Activated naive CD8-positive, alpha-beta T cell treated with anti-CD3 and anti-CD28 coated beads, Interleukin-2, amount 50 U/mL, for 24 hours (primary cell): ENCODE results near the gene SH2D3A.
"Not testable (repeated sequence)": the region's sequence is repeated elsewhere in the genome, so short reads cannot be mapped to it uniquely, and the experiment has no call there.

Experiments
- ATAC-seq: fragments of 150-1000 bp; cut with Tn5 transposase; one replicate; pipeline ENCODE4 v1.10.0; 2021
- DNase-seq: peaks from one replicate; pipeline ENCODE4 v3.0.0; 2021
- H3K27ac Mint-ChIP-seq: one replicate; pipeline ENCODE4 v1.8.0; 2021; ENCODE audit warnings: mild to moderate bottlenecking, mixed read lengths
- H3K27me3 Mint-ChIP-seq: one replicate; pipeline ENCODE4 v1.8.0; 2021; ENCODE audit warnings: mixed read lengths
- H3K36me3 Mint-ChIP-seq: one replicate; pipeline ENCODE4 v1.8.0; 2021; ENCODE audit warnings: low read depth, mixed read lengths
- H3K4me1 Mint-ChIP-seq: one replicate; pipeline ENCODE4 v1.8.0; 2021; ENCODE audit warnings: mixed read lengths
- H3K4me3 Mint-ChIP-seq: one replicate; pipeline ENCODE4 v1.8.0; 2021; ENCODE audit warnings: mild to moderate bottlenecking, moderate library complexity, mixed read lengths
- H3K9me3 Mint-ChIP-seq: one replicate; pipeline ENCODE4 v1.8.0; 2021; ENCODE audit warnings: mixed read lengths

The SH2D3A gene

DNA sequence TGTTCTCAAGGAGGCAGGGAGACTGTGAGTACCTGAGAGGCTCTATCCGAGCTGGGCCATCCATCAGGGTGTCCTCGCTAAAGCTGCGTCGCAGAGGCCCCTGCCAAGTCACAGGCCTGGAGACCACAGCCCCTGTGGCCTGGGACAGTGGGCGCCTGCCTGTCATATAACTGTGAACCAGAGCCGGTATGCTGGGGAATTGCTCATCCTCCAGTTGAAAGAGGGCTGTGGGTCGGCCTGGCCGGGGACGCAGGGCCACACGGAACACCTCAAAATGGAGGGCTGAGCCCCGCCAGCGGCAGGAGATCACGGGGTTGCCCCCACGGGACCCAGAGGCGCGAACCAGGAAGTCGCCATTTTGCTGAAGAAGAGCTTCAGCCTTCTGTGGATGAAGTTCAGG is 6.6 kb downstream of the SH2D3A start:
- Mint-ChIP-seq H3K4me3 (no peak overlapping the region), H3K4me1 (peaks cover 17% of the 10 kb centered on the region), H3K27ac (no peak overlapping the region), H3K27me3 (no peaks in the 10 kb centered on the region), H3K36me3 (peaks cover 17% of the 10 kb centered on the region), H3K9me3 (no peaks in the 10 kb centered on the region)
- ATAC-seq (no peak), DNase-seq (no peak)

GRCh38 chr19:6754653-6755463 is 12.4 kb downstream of the SH2D3A start:
- H3K4me1 Mint-ChIP-seq = peaks cover 18% of the 10 kb centered on the region
- H3K9me3 Mint-ChIP-seq = no peaks in the 10 kb centered on the region
- DNase-seq = no peak
- H3K4me3 Mint-ChIP-seq = no peak overlapping the region
- no peak overlapping the region for H3K27ac Mint-ChIP-seq
- no peaks in the 10 kb centered on the region for H3K27me3 Mint-ChIP-seq
- peaks cover 28% of the 10 kb centered on the region for H3K36me3 Mint-ChIP-seq
- no peak for ATAC-seq

DNA sequence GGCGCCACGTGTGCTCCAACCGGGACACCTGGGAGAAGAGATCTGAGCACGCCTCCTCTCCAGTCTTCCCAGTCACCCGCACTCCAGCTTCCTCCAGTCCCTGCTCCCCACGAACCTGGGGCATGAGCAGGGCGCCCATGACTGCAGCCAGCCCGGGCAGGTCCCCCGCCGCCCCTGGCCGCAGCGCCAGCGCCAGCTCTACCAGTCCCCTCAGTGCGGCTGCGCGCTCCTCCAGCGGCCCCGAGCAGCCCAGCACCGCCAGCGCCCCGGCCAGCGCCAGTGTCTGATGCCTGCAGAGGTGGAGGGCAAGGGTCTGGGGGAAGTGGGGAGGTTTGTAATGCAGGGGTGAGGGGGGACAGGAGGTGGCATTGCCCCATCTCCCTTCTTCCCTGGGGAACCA is 13.1 kb downstream of the SH2D3A start:
- H3K9me3 Mint-ChIP-seq = no peaks in the 10 kb centered on the region
- H3K27me3 Mint-ChIP-seq = no peaks in the 10 kb centered on the region
- no peak overlapping the region for H3K27ac Mint-ChIP-seq

DNA sequence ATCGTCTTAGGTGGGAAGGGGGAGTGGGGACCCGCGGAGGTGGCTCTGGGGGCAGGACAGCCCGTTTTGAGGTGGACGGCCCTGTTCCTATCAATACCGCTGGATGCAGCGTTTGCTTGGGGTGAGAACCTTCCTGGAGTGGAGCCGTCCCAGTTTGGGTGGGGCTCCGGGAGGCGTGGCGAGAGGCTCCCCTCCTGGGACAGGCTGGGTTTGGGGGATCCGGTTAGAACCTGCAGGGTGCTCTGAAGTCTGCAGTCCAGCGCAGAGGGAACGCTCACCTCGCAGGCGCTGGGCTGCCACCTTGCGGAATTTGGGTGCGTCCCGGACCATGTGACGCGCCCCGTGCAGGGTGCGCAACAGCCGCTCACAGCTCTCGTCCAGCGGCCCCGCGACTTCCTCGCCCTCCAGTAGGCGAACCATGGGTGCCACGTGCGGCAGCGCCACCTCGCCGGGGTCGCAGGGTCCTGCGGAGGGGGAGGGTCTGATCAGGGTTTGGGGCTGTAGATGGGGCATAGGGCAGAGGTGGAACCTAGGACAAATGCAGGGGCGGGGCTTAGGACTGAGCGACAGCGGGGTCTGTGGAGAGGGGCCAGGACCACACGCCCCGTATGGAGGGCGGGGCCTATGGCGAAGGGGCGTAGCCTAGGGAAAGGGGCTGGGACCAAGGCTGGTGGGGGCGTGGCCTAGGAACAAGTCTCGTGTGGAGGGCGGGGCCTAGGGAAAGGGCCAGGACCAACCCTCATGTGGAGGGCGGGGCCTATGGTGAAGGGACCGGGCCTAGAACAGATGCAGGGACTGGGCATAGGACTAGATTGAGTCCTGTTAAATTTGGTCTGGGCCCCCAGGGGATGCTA is 13.8 kb downstream of the SH2D3A start:
- H3K4me3 Mint-ChIP-seq = peak overlapping the region; percentile 72
- peaks cover 30% of the 10 kb centered on the region for H3K36me3 Mint-ChIP-seq
- DNase-seq = peak; percentile 88
- peak overlapping the region; percentile 76 for H3K27ac Mint-ChIP-seq
- ATAC-seq = peak; percentile 92
- H3K4me1 Mint-ChIP-seq = peaks cover 16% of the 10 kb centered on the region
- H3K27me3 Mint-ChIP-seq = no peaks in the 10 kb centered on the region
- H3K9me3 Mint-ChIP-seq = no peaks in the 10 kb centered on the region

More for the DNA sequence above, 13.1 kb downstream of the SH2D3A start:
- Mint-ChIP-seq H3K4me3 (no peak overlapping the region), H3K4me1 (peaks cover 18% of the 10 kb centered on the region), H3K36me3 (peaks cover 30% of the 10 kb centered on the region)
- DNase-seq (no peak), ATAC-seq (no peak)

DNA sequence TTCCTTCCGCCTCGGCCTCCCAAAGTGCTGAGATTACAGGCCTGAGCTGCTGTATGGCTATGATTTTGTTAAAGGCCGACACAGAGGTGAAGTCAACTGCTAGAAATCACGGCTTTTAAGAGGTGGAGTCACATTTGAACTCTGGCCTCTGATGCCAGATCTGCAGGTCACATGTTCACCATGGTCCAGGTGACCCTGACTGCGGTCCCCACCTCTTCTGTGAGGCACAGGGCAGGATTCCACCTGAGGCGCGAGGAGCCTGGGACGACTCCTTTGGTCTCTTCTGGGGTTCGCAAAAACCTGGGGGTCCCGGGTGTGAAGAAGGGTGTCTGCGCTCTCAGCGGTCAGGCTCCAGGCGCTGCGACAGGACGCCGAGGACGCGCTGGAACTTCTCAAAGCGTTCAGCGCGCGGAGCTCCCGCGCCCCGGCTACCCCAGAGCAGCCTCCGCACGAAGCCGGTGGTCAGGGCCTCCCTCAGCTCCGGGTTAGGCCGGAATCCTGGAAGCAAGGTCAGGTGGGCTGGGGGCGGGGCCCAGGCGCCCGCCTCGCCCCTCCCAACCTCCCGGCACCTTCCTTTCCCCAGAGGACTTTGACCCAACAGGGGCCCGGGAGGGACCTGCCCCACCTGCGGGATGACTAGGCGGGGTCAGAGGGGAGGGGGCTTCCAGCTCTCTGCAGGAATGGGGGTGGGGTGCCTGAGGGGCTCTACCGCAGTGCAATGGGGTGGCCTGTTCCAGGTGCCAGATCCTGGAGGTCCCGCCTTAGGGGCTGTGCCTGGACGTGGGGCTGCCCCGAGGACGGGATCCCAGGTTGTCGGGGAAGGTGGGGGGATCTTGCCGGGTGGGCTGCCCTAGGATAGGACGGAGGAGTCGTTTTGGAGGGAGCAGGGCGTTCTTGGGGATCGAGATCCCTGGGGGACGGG is 14.7 kb downstream of the SH2D3A start:
- Mint-ChIP-seq H3K4me3 (peak overlapping the region; percentile 72), H3K9me3 (no peaks in the 10 kb centered on the region), H3K27me3 (no peaks in the 10 kb centered on the region), H3K27ac (peak overlapping the region; percentile 76), H3K4me1 (peaks cover 14% of the 10 kb centered on the region), H3K36me3 (peaks cover 36% of the 10 kb centered on the region)
- ATAC-seq (no peak), DNase-seq (no peak)

GRCh38 chr19:6751189-6751588 is 16.0 kb downstream of the SH2D3A start:
- Mint-ChIP-seq H3K4me1 (peaks cover 11% of the 10 kb centered on the region), H3K27me3 (no peaks in the 10 kb centered on the region), H3K9me3 (no peaks in the 10 kb centered on the region), H3K4me3 (no peak overlapping the region), H3K27ac (no peak overlapping the region), H3K36me3 (peaks cover 46% of the 10 kb centered on the region)
- no peak for DNase-seq
- ATAC-seq = no peak

GRCh38 chr19:6750062-6750461 is 17.2 kb downstream of the SH2D3A start:
- Mint-ChIP-seq H3K9me3 (no peaks in the 10 kb centered on the region), H3K27me3 (no peaks in the 10 kb centered on the region), H3K4me1 (peaks cover 11% of the 10 kb centered on the region), H3K27ac (no peak overlapping the region), H3K4me3 (no peak overlapping the region), H3K36me3 (peaks cover 51% of the 10 kb centered on the region)
- no peak for DNase-seq
- ATAC-seq = no peak

DNA sequence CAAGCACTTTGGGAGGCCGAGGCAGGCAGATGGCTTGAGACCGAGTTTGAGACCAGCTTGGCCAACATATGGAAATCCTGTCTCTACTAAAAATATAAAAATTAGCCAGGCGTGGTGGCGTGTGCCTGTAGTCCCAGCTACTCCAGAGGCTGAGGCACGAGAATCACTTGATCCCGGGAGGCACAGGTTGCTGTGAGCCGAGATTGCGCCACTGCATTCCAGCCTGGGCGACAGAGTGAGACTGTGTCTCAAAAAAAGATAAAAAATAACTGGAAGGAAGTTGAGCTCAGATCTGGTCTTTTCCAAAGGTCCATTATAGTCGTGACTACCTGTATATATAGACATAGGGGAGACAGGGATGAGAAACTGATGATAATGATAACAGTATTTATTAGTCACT is 18.7 kb downstream of the SH2D3A start:
- ATAC-seq, H3K27me3 Mint-ChIP-seq, H3K4me1 Mint-ChIP-seq, H3K4me3 Mint-ChIP-seq, H3K27ac Mint-ChIP-seq, DNase-seq, H3K9me3 Mint-ChIP-seq: not testable (repeated sequence)
- H3K36me3 Mint-ChIP-seq = peaks cover 56% of the 10 kb centered on the region

DNA sequence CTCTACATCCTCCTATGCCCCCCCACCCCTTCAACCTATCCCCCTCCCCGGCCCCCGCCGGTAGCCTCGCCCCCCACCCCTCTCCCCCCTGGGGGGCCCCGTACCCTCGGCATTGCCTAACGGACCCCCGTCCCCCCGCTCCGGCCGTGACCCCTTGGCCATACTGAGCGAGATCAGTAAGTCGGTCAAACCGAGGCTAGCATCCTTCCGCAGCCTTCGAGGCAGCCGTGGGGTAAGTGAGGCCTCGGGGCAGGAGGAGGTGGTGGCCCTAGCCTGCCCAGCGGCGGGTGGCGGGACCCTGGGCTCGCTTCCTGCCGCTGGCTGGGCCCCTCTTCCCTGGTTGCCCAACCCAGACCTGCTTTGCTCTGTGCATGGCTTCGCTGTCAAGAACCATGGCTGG is 21.3 kb downstream of the SH2D3A start:
- ATAC-seq = no peak
- no peaks in the 10 kb centered on the region for H3K9me3 Mint-ChIP-seq
- peaks cover 12% of the 10 kb centered on the region for H3K4me1 Mint-ChIP-seq
- no peaks in the 10 kb centered on the region for H3K27me3 Mint-ChIP-seq
- no peak overlapping the region for H3K27ac Mint-ChIP-seq
- H3K4me3 Mint-ChIP-seq = no peak overlapping the region
- DNase-seq = no peak
- peaks cover 61% of the 10 kb centered on the region for H3K36me3 Mint-ChIP-seq

DNA sequence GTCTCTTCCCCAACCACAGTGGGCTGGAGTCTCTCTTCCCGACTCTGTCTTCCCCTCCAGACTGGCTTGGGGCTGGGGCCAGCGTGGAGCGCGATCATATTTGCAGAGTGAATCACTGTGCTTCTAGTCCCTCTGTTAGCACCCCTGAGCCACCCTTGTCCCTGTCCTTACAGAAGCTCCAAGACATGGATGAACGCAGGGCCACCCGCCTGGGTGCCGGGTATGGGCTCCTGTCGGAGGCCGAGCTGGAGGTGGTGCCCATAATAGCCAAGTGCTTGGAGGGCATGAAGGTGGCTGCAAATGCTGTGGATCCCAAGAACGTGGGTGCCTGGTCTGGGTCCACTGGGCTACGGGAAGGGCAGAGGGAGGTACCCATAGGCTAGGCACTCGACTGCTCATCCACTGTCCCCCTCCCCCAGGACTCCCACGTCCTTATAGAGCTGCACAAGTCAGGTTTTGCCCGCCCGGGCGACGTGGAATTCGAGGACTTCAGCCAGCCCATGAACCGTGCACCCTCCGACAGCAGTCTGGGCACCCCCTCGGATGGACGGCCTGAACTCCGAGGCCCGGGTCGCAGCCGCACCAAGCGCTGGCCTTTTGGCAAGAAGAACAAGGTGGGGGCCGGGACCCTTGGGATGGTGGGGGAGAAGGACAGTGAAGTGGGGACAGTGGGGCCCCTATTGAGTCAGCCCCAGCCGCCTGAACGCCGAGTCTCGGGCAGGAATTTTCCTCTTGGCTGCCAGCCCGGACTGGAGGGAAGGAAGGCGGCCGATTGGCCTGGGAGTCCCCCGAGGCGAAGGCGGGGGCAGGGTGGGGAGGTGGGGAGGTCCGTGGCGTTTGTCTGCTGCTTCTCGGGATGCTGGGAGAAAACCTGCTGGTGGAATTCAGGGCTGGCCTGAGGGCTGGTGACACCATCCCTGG is 22.6 kb downstream of the SH2D3A start:
- no peak for DNase-seq
- no peaks in the 10 kb centered on the region for H3K27me3 Mint-ChIP-seq
- no peaks in the 10 kb centered on the region for H3K9me3 Mint-ChIP-seq
- no peak overlapping the region for H3K27ac Mint-ChIP-seq
- H3K4me3 Mint-ChIP-seq = no peak overlapping the region
- H3K36me3 Mint-ChIP-seq = peaks cover 57% of the 10 kb centered on the region
- no peak for ATAC-seq
- H3K4me1 Mint-ChIP-seq = peaks cover 14% of the 10 kb centered on the region

DNA sequence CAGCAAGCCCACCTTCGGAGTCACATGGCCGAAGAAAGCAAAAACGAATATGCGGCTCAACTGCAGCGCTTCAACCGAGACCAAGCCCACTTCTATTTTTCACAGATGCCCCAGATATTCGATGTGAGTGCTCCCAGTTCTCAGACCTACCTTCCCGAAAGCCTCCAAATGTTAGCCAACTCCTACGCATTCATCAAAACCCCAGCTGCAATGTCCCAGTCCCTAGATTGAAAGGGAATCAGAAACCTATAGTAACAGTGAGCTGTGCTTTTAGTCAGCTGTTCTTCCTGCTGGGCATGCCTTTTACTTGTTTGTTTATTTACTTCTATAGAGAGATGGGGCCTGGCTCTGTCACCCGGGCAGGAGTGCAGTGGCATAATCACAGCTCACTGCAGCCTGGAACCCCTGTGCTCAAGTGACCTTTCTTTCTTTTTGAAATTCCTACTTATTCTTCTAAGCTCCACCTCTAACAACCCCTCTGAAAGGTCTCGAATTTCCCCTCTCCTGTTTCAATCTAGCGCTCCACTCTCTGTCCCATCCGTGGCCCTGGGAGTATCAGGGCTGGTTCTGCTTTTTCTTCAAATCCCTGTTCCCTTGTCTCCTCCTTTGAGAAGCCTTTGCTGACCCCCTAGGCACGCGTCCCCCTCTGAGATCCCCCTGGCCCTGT is 23.4 kb downstream of the SH2D3A start:
- DNase-seq = no peak
- no peak for ATAC-seq
- no peak overlapping the region for H3K4me3 Mint-ChIP-seq
- peaks cover 52% of the 10 kb centered on the region for H3K36me3 Mint-ChIP-seq
- H3K9me3 Mint-ChIP-seq = no peaks in the 10 kb centered on the region
- peaks cover 19% of the 10 kb centered on the region for H3K4me1 Mint-ChIP-seq
- H3K27ac Mint-ChIP-seq = no peak overlapping the region
- H3K27me3 Mint-ChIP-seq = no peaks in the 10 kb centered on the region

- DNase-seq = no peak
- H3K9me3 Mint-ChIP-seq = no peaks in the 10 kb centered on the region
- H3K27ac Mint-ChIP-seq = no peak overlapping the region
Observed at GRCh38 chr19:6743066-6743465, 24.2 kb downstream of the SH2D3A start.

More at GRCh38 chr19:6743066-6743465, 24.2 kb downstream of the SH2D3A start:
- Mint-ChIP-seq H3K36me3 (peaks cover 47% of the 10 kb centered on the region), H3K27me3 (no peaks in the 10 kb centered on the region), H3K4me1 (peaks cover 27% of the 10 kb centered on the region), H3K4me3 (no peak overlapping the region)
- ATAC-seq = no peak
